HG03460 (cell line): Measurements from ENCODE around the gene CYP27A1.

Source experiments
- ATAC-seq: cut with Tn5 transposase; IDR thresholded peaks from one replicate; pipeline ENCODE4 v1.9.1; 2021; ENCODE audit not compliant: unreplicated experiment

The CYP27A1 gene

GRCh38 chr2:218857371-218858137, 75.6 kb downstream of the CYP27A1 start:
- no peak for ATAC-seq

GRCh38 chr2:218858138-218858445, 76.1 kb downstream of the CYP27A1 start:
- ATAC-seq, result no peak

DNA sequence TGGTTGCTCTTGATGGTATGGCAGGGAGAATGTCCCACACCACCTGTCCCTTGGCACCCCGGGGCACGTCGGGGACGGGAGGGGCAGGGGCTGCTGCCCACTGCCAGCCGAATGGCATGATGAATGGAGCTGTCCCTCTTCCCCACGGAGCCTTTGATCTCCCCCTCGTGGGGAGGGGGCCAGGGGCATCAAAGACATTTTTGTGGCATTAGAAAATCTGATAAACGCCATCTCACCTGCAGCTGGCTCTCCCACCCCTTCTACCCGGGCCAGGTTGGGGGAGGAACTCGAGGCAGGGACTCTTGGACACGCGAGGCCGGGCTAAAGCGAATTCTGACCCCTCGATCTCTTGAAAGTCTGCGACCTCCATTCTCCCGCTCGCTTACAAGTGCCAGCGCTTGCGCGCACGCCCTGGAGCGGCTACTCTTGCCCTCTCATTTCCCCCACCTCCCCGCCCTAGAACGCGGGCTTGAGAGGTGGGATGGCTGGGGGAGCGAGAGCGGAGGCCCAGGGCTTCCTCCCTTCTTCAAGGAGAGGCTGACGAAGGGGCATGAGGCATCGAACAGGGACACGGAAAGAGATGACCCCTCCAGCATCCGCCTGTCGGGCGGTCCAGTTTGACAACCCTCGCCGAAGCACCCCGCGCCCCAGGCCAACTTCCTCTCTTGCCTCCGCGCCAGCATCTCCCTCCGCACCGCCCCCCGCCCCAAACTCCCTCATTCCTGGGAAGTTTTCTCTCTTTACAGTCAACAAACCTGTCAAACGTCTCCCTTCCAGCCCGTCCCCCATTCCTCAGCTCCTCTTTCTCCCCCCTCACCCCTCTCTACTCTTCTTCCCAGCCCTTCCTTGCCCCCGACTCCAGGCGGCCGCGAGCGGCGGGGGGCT, 77.0 kb downstream of the CYP27A1 start:
- no peak for ATAC-seq

DNA sequence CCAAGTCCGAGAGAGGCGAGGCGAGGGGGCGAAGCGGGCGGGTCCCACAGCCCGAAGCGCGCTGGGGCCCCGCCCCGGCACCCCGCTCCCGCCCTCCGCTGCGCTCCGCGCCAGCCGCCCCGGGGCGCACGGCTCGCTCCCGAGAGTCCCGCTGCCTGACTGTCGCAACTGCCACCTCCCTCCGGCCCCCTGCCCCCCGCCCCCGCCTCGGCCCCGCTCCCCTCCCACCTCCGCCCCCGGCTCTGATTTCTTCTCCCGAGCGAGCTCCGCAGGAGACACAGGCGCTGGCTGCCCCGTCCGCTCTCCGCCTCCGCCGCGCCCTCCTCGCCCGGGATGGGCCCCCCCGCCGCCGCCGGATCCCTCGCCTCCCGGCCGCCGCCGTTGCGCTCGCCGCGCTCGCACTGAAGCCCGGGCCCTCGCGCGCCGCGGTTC, 77.6 kb downstream of the CYP27A1 start, which contains the start of gene WNT6:
TSS of gene WNT6 (plus strand) at position 250 of the 432 bp plus-strand sequence. CDS start 233 bp downstream, outside the sequence.
- ATAC-seq, result no peak

GRCh38 chr2:218859988-218860831, 78.3 kb downstream of the CYP27A1 start:
- ATAC-seq, result no peak

- no peak for ATAC-seq
Observed at GRCh38 chr2:218860950-218861381, 79.0 kb downstream of the CYP27A1 start.

- ATAC-seq, result no peak
Observed at GRCh38 chr2:218861645-218862318, 79.8 kb downstream of the CYP27A1 start.

DNA sequence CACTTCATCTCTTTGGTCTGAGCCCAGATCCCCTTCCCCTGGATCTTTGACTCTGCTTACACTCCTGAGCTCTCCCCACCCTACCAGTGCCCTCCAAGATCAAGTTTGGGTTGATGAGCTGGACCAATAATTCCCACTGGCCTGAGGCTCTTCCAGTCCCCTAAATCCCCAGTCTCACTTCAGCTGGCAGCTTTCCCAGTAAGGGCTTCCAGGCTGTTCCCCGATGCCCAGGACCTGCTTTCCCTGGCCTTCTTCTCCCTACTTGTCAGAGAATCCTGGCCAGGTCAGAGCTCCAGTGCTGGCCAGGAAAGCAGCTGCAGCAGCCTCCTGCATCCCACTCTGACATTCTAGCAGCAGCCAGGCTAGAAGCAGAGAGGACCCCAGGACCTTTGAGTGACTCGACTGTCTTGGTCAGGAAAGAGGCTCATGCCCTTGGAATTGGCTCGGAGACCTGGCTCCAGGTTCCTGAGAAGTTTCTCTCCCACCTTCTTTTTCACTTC, 81.1 kb downstream of the CYP27A1 start:
- ATAC-seq, result no peak
